Naive B cell (primary cell): ENCODE data around the gene KRT86. TPM values are rescaled to one million over a fixed set of nuclear protein-coding genes. Genes with fewer than 3 reads are reported as not detected.
A peak's percentile ranks its signal among the peaks of the same experiment; 100 is the strongest.
"Not testable (repeated sequence)": the region's sequence is repeated elsewhere in the genome, so short reads cannot be mapped to it uniquely, and the experiment has no call there.

Experiments used
- ATAC-seq, 2 donors: fragments of 150-1000 bp; cut with Tn5 transposase; 2 replicates each; pipeline ENCODE4 v1.10.0; 2021; ENCODE audit warnings: low read depth in 2 of 2, mild to moderate bottlenecking in 2 of 2, moderate library complexity in 2 of 2
- DNase-seq: peaks from one replicate; pipeline ENCODE4 v3.0.0; 2022
- H3K27ac Mint-ChIP-seq, 6 donors: one replicate each; pipeline ENCODE4 v1.8.0; 2020 to 2022; ENCODE audit warnings: mild to moderate bottlenecking in 6 of 6, mixed read lengths in 6 of 6, moderate library complexity in 5 of 6, inconsistent platforms in 2 of 6
- H3K27me3 Mint-ChIP-seq, 3 donors: one replicate each; pipeline ENCODE4 v1.8.0; 2021 to 2022; ENCODE audit warnings: mixed read lengths in 3 of 3, mild to moderate bottlenecking in 1 of 3
- H3K36me3 Mint-ChIP-seq, 2 donors: one replicate each; pipeline ENCODE4 v1.8.0; 2020 to 2022; ENCODE audit warnings: mixed read lengths in 2 of 2, inconsistent platforms in 1 of 2, mild to moderate bottlenecking in 1 of 2
- H3K4me1 Mint-ChIP-seq, 3 donors: one replicate each; pipeline ENCODE4 v1.8.0; 2020 to 2022; ENCODE audit warnings: mixed read lengths in 3 of 3, inconsistent platforms in 1 of 3, mild to moderate bottlenecking in 1 of 3, moderate library complexity in 1 of 3
- H3K4me3 Mint-ChIP-seq, 8 donors: one replicate each; pipeline ENCODE4 v1.8.0; 2020 to 2022; ENCODE audit warnings: mild to moderate bottlenecking in 8 of 8, mixed read lengths in 8 of 8, moderate library complexity in 8 of 8, inconsistent platforms in 2 of 8
- H3K9me3 Mint-ChIP-seq, 7 donors: one replicate each; pipeline ENCODE4 v1.8.0; 2020 to 2022; ENCODE audit warnings: mixed read lengths in 7 of 7, mild to moderate bottlenecking in 5 of 7, inconsistent platforms in 2 of 7, moderate library complexity in 1 of 7
- polyA plus RNA-seq, 6 donors: library from polyadenylated mRNA; unstranded; fragments of 300-500 nt; fragmentation: Illumina TruSeq; gene quantifications; one replicate each; pipeline ENCODE4 v1.2.3, GENCODE V29; 2021; ENCODE audit warnings: low read depth in 6 of 6

The KRT86 gene
- polyA plus RNA-seq, 6 donors from 2014 or later, result not detected

DNA sequence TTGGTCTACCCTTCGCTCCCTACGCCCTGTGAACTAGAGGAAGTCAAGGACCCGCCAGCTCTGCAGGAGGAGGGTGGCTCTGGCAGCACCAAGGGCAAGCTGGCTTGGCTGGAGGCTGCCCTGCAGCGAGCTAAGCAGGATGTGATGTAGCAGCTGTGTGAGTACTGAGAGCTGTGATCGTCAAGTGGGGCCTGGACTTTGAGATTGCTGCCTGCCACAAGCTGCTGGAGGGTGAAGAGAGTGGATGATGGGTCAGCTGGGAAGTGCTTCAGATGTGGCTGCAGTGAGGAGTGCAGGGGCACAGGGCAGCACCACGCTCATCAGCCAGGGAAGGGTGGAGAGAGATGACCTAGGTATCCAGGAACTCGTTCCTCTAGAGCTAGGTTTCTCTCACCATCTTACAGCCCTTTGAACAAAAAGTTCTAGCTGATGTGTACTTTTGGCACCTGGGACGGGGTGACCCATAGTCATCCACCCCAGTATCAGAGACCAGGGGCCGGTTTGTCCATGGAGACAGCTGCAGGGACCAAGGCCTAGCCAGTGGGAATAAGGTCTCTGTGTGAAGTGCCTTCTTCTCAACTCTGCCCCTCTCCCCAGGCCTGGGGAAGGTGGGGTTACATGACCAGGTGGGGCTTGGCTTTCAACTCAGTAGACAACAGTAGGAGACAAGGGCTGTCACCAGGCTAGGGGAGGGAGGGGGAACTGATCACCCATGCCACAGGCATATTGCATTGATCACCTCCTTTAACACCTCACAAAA, 3.2 kb downstream of the KRT86 start:
- H3K27ac Mint-ChIP-seq, result no peak overlapping the region
- peaks cover 4 to 6% (median 4%) of the 10 kb centered on the region in 3 donors for H3K4me1 Mint-ChIP-seq

DNA sequence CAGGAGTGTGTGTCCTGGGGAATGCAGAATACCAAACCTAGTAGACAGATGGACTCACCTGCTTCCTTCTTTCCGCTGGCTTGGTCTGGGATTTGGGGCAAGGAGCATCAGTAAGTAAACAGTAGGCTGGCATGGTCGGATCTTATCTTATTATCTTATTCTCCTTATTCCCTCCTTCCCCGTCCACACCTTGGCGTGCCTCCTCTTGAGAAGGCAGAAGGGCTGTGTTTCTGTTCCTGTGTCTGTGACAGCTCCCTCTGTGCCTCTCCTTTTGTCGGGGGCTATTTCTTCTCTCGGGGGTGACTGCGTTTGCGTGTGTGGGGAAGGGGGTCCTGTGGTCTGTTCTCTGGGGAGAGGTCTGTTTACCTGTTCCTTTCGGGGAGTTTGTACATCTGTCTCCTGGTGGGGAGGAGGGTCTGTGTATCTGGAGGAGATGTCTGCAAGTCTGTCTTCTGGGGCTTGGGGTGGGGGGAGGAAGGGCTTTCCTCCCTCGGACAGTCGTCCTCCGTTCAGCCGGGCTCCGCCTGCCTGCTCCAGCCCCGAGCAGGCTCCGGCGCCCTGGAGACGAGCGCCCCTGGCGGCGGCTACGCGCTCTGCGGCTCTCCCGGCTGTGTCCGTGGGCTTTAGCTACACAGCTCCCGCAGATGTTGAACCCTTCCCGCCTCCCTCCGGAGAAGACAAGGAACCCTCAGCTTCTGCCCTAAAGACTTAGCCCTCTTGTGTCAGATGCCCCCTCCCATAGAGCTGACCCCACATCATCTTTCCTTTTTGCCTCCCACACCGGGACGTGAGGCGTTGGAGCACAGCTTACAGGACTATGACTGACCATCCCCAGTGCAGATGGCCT, 4.4 kb downstream of the KRT86 start:
- peak overlapping the region in 1 of 6 donors; percentile 26 for H3K27ac Mint-ChIP-seq
- peak overlapping the region in 2 of 8 donors; percentile 13 to 23 for H3K4me3 Mint-ChIP-seq
- no peaks in the 10 kb centered on the region for H3K36me3 Mint-ChIP-seq
- DNase-seq (peak; percentile 28), ATAC-seq (peak; percentile 67 to 74)
- peaks cover 34 to 61% (median 61%) of the 10 kb centered on the region in 3 donors for H3K27me3 Mint-ChIP-seq
- H3K4me1 Mint-ChIP-seq, result peaks cover 4 to 6% (median 4%) of the 10 kb centered on the region in 3 donors
- no peaks in the 10 kb centered on the region for H3K9me3 Mint-ChIP-seq

More for the DNA sequence above, 3.2 kb downstream of the KRT86 start:
- H3K4me3 Mint-ChIP-seq, result no peak overlapping the region
- no peaks in the 10 kb centered on the region for H3K9me3 Mint-ChIP-seq
- H3K36me3 Mint-ChIP-seq, result no peaks in the 10 kb centered on the region
- no peak for ATAC-seq
- DNase-seq, result no peak
- peaks cover 44 to 64% (median 61%) of the 10 kb centered on the region in 3 donors for H3K27me3 Mint-ChIP-seq

GRCh38 chr12:52279422-52280318, 5.2 kb downstream of the KRT86 start:
- DNase-seq (no peak), ATAC-seq (no peak)
- H3K4me1 Mint-ChIP-seq, result peaks cover 4 to 6% (median 4%) of the 10 kb centered on the region in 3 donors
- H3K27ac Mint-ChIP-seq, result no peak overlapping the region
- H3K36me3 Mint-ChIP-seq, result no peaks in the 10 kb centered on the region
- H3K4me3 Mint-ChIP-seq, result peak overlapping the region in 1 of 8 donors; percentile 26
- no peaks in the 10 kb centered on the region for H3K9me3 Mint-ChIP-seq
- H3K27me3 Mint-ChIP-seq, result peaks cover 28 to 53% (median 52%) of the 10 kb centered on the region in 3 donors

GRCh38 chr12:52280319-52280795, 5.9 kb downstream of the KRT86 start:
- DNase-seq (no peak), ATAC-seq (no peak)
- no peaks in the 10 kb centered on the region for H3K36me3 Mint-ChIP-seq
- H3K27ac Mint-ChIP-seq, result peak overlapping the region in 1 of 6 donors; percentile 27
- H3K4me1 Mint-ChIP-seq, result peaks cover 4 to 6% (median 4%) of the 10 kb centered on the region in 3 donors
- H3K27me3 Mint-ChIP-seq, result peaks cover 28 to 48% (median 47%) of the 10 kb centered on the region in 3 donors
- H3K9me3 Mint-ChIP-seq, result no peaks in the 10 kb centered on the region
- H3K4me3 Mint-ChIP-seq, result no peak overlapping the region

DNA sequence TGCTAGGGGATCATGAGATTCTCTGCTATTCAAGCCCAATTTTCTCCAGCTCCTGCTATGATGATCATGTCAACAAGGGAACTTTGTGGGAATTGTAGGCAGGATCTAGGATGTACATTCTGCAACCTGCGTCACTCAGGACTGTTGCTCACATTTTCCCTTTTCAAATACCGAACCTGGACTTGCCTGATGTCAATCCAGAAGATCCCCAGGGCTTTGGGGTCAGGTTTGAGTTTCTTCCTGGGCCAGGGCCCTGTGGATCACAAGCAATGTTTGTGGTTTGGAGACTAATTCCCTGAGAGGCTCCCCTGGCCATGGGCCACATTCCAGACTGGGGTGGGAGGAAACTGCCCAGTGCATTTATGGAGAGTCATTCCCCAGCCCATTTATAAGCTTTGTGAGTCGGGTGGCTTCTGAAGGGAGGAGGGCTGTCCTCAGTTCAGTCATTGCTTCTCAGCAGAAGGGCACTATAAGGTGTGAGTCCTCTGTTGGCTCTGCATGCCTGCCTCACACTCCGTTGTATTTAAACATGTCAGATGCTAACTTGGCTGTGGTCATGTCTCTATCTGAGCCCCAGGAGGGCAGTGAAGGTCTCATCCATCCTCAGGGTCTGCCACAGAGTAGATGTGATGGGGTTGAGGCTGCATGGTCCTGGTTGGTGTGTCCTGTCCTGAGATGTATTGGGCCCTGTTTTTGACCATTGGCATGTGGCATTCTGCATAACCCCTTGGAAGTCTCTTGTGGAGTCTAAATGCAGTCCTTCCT, 6.5 kb downstream of the KRT86 start:
- H3K36me3 Mint-ChIP-seq, result no peaks in the 10 kb centered on the region
- H3K27ac Mint-ChIP-seq, result peak overlapping the region in 1 of 6 donors; percentile 27
- peaks cover 4 to 6% (median 4%) of the 10 kb centered on the region in 3 donors for H3K4me1 Mint-ChIP-seq
- no peak for ATAC-seq
- H3K27me3 Mint-ChIP-seq, result peaks cover 27 to 47% (median 42%) of the 10 kb centered on the region in 3 donors
- H3K9me3 Mint-ChIP-seq, result no peaks in the 10 kb centered on the region
- no peak for DNase-seq
- no peak overlapping the region for H3K4me3 Mint-ChIP-seq

- H3K4me1 Mint-ChIP-seq, result peaks cover 0 to 6% (median 2%) of the 10 kb centered on the region in 3 donors
- H3K27me3 Mint-ChIP-seq, result peaks cover 7 to 19% (median 13%) of the 10 kb centered on the region in 3 donors
- H3K9me3 Mint-ChIP-seq, result no peaks in the 10 kb centered on the region
- no peaks in the 10 kb centered on the region for H3K36me3 Mint-ChIP-seq
- no peak for ATAC-seq
- DNase-seq, result no peak
- H3K4me3 Mint-ChIP-seq, result no peak overlapping the region
- H3K27ac Mint-ChIP-seq, result peak overlapping the region in 1 of 6 donors; percentile 21
Observed at GRCh38 chr12:52284562-52285171, 10.2 kb downstream of the KRT86 start.

DNA sequence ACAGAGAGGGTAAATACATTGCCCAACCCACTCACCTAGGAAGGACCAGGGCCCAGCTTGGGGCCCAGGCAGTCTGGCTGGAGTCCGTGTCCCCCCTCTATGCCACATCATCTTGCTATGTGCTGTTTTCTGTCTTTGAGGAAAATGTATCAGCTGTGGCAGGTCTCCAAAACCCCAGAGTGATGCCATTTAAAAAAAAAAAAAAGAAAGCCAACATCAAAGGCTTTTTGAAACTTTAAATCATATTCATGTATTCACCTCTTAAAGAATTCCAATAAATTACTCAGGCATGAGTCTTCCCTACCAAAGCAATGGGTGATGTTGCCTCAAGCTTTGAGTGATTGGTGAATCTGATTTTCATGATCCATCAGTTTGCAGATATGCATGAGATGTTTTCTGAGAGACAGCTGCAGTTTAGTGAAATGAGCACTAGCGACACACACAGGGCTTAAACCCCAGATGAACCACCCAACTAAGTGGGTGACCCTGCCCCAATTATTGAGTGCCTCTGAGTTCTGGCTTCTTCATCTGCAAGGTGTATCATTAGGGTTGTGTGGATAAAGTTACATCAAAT, 10.8 kb downstream of the KRT86 start:
- Mint-ChIP-seq H3K27ac (no peak overlapping the region), H3K4me3 (no peak overlapping the region), H3K4me1 (peaks cover 0 to 6% (median 2%) of the 10 kb centered on the region in 3 donors), H3K9me3 (no peaks in the 10 kb centered on the region), H3K36me3 (no peaks in the 10 kb centered on the region), H3K27me3 (peaks cover under 1 to 13% (median 7%) of the 10 kb centered on the region in 3 donors)
- DNase-seq, result no peak
- ATAC-seq, result no peak

DNA sequence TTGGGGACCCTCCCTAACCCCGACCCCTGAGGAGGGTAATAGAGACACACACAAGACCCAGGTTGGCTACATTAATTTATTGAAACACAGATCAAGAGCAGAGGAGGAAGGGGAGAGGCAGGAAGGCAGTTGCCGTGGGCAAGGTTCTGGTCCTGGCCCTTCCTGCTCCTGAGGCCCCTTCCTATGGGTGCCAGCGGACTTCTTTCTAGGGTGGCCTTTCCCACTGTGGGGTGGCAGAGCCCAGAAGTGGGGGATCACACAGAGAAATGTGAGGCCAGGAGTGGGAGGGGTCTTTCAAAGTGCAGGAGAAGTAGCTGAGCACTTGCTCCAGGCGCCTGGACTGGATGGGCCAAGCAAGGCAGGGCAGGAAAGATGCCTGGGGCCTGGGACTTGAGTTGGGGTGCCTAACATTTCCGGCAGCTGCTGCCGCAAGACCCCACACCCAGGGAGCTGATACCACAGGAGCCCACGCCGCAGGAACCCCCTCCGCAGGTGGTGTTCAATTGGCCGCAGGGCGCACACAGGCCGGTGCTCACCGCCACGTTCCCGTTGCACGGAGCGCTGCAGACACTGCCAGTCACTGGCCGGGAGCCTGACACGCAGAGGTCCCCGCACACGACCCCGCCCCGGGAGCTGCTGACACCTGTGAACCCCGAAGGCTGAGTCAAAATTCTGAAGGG, 11.5 kb downstream of the KRT86 start:
- H3K4me1 Mint-ChIP-seq, result peaks cover 0 to 6% (median 2%) of the 10 kb centered on the region in 3 donors
- no peaks in the 10 kb centered on the region for H3K9me3 Mint-ChIP-seq
- H3K4me3 Mint-ChIP-seq, result peak overlapping the region in 1 of 8 donors; percentile 65
- ATAC-seq (no peak), DNase-seq (no peak)
- H3K27ac Mint-ChIP-seq, result no peak overlapping the region
- H3K36me3 Mint-ChIP-seq, result no peaks in the 10 kb centered on the region
- H3K27me3 Mint-ChIP-seq, result peaks cover 0 to 13% (median 6%) of the 10 kb centered on the region in 3 donors

DNA sequence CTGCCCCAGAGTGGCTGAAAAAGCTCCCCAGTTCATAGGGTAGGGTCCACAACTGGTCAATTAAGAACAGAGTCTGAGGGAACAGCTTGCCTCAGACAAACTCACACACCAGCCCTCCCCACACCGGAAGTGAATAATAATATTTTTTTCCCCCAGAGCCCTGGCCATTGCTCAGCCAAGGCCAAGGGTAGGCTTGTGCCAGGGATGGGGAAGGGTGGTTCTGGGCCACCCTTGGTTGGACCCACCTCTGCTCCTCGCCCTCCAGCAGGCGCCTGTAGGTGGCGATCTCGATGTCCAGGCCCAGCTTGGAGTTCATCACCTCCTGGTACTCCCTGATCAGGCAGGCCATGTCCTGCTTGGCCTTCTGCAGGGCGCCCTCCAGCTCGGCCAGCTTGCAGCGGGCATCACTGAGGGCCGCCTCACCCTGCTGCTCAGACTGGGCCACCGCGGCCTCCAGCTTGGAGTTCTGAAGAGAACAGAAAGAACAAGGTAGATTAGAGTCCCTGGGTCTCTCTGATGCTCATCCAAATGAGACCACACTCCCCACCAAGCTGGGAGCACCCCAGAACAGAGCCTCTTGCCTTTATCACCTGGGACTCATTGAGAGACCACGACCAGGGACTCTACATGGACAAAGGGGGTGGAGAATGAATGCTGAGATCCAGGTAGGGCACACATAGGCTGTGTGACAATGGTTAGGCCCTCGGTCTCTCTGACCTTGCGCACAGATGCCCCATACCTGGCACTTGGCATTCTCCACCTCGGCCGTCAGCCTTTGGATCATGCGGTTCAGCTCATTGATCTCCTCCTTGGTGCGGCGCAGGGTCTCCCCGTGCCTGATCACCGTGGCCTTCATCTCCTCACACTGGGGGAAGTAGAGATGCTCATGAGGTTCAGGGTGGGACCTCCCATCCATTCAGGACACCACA, 12.7 kb downstream of the KRT86 start:
- peak overlapping the region in 1 of 6 donors; percentile 33 for H3K27ac Mint-ChIP-seq
- H3K27me3 Mint-ChIP-seq, result peaks cover 0 to 21% (median 13%) of the 10 kb centered on the region in 3 donors

More for the DNA sequence above, 12.7 kb downstream of the KRT86 start:
- H3K9me3 Mint-ChIP-seq, ATAC-seq, H3K4me3 Mint-ChIP-seq, H3K4me1 Mint-ChIP-seq, H3K36me3 Mint-ChIP-seq, DNase-seq: not testable (repeated sequence)
